HepG2 (cell line): ENCODE measurements around the gene IER2. TPM values are rescaled to one million over a fixed set of nuclear protein-coding genes. Genes with fewer than 3 reads are reported as not detected.
A peak's percentile ranks its signal among the peaks of the same experiment; 100 is the strongest.

ENCODE experiments used
- ARHGAP35 ChIP-seq: sonication (generic); formaldehyde crosslinking; IDR thresholded peaks from 2 replicates; pipeline ENCODE4 v1.9.0; 2022; ENCODE audit warnings: mild to moderate bottlenecking, inconsistent platforms, moderate library complexity, missing genetic modification reagents, borderline replicate concordance
- ELF1 ChIP-seq: sonication (generic); formaldehyde crosslinking; IDR thresholded peaks from 2 replicates; pipeline ENCODE4 v1.4.0; 2020; ENCODE audit warnings: missing genetic modification reagents
- PITX1 ChIP-seq: sonication (generic); formaldehyde crosslinking; IDR thresholded peaks from 2 replicates; pipeline ENCODE4 v1.5.1; 2020; ENCODE audit warnings: mild to moderate bottlenecking, missing genetic modification reagents
- REST ChIP-seq, 2 experiments: IDR thresholded peaks; 2 replicates each; pipeline ENCODE4 v1.6.1; 2011 to 2012; ENCODE audit warnings: low read length in 2 of 2, borderline replicate concordance in 1 of 2, low read depth in 1 of 2, mild to moderate bottlenecking in 1 of 2, moderate library complexity in 1 of 2
- STAG1 ChIP-seq: sonication (generic); formaldehyde crosslinking; IDR thresholded peaks from 2 replicates; pipeline ENCODE4 v1.4.0; 2020; ENCODE audit warnings: missing genetic modification reagents
- THYN1 ChIP-seq: sonication (generic); formaldehyde crosslinking; IDR thresholded peaks from 2 replicates; pipeline ENCODE4 v1.8.1; 2023; ENCODE audit warnings: low read depth, mild to moderate bottlenecking, moderate library complexity, missing genetic modification reagents, borderline replicate concordance
- XRCC5 ChIP-seq: fragments of 200-400 bp; formaldehyde crosslinking; optimal IDR thresholded peaks from 2 replicates; pipeline ENCODE3; 2017; ENCODE audit warnings: mild to moderate bottlenecking, low read length
- ZFYVE20 ChIP-seq: sonication (generic); formaldehyde crosslinking; IDR thresholded peaks from 2 replicates; pipeline ENCODE4 v1.8.0; 2023; ENCODE audit warnings: low read depth, mild to moderate bottlenecking, moderate library complexity, missing genetic modification reagents, borderline replicate concordance
- ZNF329 ChIP-seq: sonication (generic); formaldehyde crosslinking; IDR thresholded peaks from 2 replicates; pipeline ENCODE4 v1.9.0; 2021; ENCODE audit warnings: low read depth, mild to moderate bottlenecking, missing genetic modification reagents
- ZNF451 ChIP-seq: sonication (generic); formaldehyde crosslinking; IDR thresholded peaks from 2 replicates; pipeline ENCODE4 v1.5.0; 2020; ENCODE audit warnings: mild to moderate bottlenecking, missing genetic modification reagents
- ZNF720 ChIP-seq: sonication (generic); formaldehyde crosslinking; IDR thresholded peaks from 2 replicates; pipeline ENCODE4 v1.4.0; 2020; ENCODE audit warnings: missing genetic modification reagents
- polyA plus RNA-seq, 8 experiments: library from polyadenylated mRNA; depleted of rRNA in 3 of 8; stranded (reverse) in 7 of 8; unstranded in 1 of 8; fragments of >200 nt; fragmentation: Illumina TruSeq in 4 of 8; extraction: Trizol in 4 of 8; gene quantifications; 2 replicates each; pipeline versions ENCODE4 v1.2.1 to v1.2.3, GENCODE V29; 2011 to 2016; ENCODE audit warnings: low read depth in 4 of 8, missing spikeins in 1 of 8, mixed read lengths in 1 of 8; ENCODE audit not compliant: insufficient read depth in 1 of 8
- total RNA-seq, 5 experiments: library from RNA; depleted of rRNA; stranded (reverse); fragments of >200 nt; fragmentation: Illumina TruSeq; extraction: Trizol; gene quantifications; 2 replicates each; pipeline ENCODE4 v1.2.3, GENCODE V29; 2016; ENCODE audit warnings: low read depth in 1 of 5
- TF ChIP-seq, protein P1 (sequence below): sonication (generic); formaldehyde crosslinking; conservative IDR thresholded peaks from 2 replicates; pipeline ENCODE4 v1.8.0; 2022; ENCODE audit warnings: missing genetic modification reagents
- TF ChIP-seq, protein P2 (sequence below): sonication (generic); formaldehyde crosslinking; IDR thresholded peaks from 2 replicates; pipeline ENCODE4 v1.4.0; 2020; ENCODE audit warnings: missing genetic modification reagents, borderline replicate concordance
- TF ChIP-seq, protein P3 (sequence below): sonication (generic); formaldehyde crosslinking; IDR thresholded peaks from 2 replicates; pipeline ENCODE4 v1.4.0; 2020; ENCODE audit warnings: missing genetic modification reagents

The IER2 gene
- total and polyA plus RNA-seq, 2 of the 13 experiments (the other 11 are each of a cell fraction or from before 2014, with no cell fraction given) = 10.1 to 14.3 TPM

GRCh38 chr19:13155472-13156359, 5.5 kb downstream of the IER2 start (continued):
- TF ChIP-seq REST (IDR thresholded peaks at IDR 0.05; ENCODE audit: borderline replicate concordance in 1 of 2, low read depth in 1 of 2, low read length in 2 of 2) (no peak), ZNF329 (CRISPR knock-in tag) (no peak), ARHGAP35 (CRISPR knock-in tag) (peak; percentile 63; the same call in 1 of the 2 replicates), PITX1 (CRISPR knock-in tag) (no peak), ZNF451 (CRISPR knock-in tag) (no peak), STAG1 (CRISPR knock-in tag) (no peak), ZFYVE20 (CRISPR knock-in tag) (no peak), THYN1 (CRISPR knock-in tag) (no peak), XRCC5 (no peak), ELF1 (CRISPR knock-in tag) (no peak), ZNF720 (CRISPR knock-in tag) (no peak)
- TF ChIP-seq, protein P1, sequence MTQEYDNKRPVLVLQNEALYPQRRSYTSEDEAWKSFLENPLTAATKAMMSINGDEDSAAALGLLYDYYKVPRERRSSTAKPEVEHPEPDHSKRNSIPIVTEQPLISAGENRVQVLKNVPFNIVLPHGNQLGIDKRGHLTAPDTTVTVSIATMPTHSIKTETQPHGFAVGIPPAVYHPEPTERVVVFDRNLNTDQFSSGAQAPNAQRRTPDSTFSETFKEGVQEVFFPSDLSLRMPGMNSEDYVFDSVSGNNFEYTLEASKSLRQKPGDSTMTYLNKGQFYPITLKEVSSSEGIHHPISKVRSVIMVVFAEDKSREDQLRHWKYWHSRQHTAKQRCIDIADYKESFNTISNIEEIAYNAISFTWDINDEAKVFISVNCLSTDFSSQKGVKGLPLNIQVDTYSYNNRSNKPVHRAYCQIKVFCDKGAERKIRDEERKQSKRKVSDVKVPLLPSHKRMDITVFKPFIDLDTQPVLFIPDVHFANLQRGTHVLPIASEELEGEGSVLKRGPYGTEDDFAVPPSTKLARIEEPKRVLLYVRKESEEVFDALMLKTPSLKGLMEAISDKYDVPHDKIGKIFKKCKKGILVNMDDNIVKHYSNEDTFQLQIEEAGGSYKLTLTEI (CRISPR knock-in tag) = no peak
- TF ChIP-seq, protein P2, sequence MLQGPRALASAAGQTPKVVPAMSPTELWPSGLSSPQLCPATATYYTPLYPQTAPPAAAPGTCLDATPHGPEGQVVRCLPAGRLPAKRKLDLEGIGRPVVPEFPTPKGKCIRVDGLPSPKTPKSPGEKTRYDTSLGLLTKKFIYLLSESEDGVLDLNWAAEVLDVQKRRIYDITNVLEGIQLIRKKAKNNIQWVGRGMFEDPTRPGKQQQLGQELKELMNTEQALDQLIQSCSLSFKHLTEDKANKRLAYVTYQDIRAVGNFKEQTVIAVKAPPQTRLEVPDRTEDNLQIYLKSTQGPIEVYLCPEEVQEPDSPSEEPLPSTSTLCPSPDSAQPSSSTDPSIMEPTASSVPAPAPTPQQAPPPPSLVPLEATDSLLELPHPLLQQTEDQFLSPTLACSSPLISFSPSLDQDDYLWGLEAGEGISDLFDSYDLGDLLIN = no peak
- TF ChIP-seq, protein P3, sequence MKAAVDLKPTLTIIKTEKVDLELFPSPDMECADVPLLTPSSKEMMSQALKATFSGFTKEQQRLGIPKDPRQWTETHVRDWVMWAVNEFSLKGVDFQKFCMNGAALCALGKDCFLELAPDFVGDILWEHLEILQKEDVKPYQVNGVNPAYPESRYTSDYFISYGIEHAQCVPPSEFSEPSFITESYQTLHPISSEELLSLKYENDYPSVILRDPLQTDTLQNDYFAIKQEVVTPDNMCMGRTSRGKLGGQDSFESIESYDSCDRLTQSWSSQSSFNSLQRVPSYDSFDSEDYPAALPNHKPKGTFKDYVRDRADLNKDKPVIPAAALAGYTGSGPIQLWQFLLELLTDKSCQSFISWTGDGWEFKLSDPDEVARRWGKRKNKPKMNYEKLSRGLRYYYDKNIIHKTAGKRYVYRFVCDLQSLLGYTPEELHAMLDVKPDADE (CRISPR knock-in tag) = no peak
